GM21825 (cell line): Measurements from ENCODE around the gene MYO1H.
A peak's percentile ranks its signal among the peaks of the same experiment; 100 is the strongest.
"Not testable (repeated sequence)": the region's sequence is repeated elsewhere in the genome, so short reads cannot be mapped to it uniquely, and the experiment has no call there.

Experiments used
- ATAC-seq: cut with Tn5 transposase; IDR thresholded peaks from one replicate; pipeline ENCODE4 v1.9.1; 2021; ENCODE audit warnings: mild to moderate bottlenecking, moderate library complexity; ENCODE audit not compliant: unreplicated experiment

MYO1H gene

DNA sequence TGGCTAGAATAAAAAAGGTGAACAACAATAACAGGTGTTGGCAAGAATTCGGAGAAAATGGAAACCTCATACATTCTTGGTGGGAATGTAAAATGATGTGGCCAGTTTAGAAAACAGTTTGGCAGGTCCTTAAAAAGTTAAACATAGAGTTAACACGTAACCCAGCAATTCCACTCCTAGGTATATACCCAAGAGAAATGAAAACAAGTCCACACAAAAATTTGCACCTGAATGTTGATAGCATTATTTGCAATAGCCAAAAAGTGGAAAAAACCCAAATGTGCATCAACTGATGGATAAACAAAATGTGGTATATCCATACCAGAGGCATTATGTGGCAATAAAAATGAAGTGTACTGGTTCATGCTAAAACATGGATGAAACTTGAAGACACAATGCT, 2.3 kb upstream of the MYO1H start:
- no peak for ATAC-seq

DNA sequence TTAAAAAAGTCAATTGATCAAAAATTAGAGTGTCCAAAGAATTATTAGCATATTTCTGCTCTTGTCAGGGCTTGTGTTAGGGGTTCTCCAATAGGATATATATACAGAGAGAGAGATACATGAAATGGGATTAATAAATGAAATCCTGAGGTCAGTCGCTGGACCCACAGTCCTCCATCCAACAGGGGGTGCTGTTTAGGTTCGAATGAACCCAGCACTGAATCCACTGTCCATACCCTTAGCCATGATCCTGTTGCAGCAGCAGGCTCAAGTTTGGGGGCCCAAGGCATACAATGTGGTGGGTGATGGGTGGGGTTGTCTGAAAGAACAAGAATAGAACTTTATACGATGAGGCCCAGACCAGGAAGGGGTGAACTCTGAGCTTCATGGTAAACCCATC, 780 bp upstream of the MYO1H start:
- no peak for ATAC-seq

DNA sequence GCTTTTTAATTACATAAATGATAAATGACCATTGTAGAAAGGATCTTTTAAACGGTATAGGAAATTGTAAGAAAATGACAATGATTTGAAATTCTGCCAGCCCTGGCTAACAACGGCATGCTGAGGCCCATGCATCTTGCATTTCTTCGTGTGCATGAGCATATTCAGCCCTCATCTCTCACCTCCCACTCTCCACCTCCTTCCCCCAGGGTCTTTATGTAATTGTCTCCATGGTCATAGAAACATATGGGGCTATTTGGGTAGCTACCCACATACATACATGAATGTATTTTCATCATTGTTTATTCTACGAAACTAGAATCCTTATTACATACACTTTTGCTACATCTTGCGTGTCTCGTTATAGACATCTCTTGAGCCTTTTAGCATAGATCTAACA, 4.5 kb downstream of the MYO1H start:
- ATAC-seq, result no peak

DNA sequence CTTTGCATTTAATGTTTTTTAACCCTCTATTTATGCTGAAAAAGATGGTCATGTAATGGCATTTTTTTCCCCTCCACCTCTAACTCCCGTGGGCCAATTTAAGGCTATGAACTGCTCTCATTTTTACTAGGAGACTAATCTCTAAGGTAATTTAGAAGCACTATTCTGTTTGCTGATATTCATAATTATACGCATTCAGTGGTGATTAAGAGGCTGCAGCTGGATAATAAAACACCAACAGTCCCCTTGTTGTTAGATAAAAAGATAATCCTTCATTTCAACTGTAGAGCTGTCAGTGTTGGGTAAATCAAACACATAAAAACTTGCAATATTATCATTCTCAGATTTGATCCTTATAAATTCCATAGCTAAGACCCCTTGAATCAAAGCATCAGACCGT, 8.9 kb downstream of the MYO1H start:
- no peak for ATAC-seq

DNA sequence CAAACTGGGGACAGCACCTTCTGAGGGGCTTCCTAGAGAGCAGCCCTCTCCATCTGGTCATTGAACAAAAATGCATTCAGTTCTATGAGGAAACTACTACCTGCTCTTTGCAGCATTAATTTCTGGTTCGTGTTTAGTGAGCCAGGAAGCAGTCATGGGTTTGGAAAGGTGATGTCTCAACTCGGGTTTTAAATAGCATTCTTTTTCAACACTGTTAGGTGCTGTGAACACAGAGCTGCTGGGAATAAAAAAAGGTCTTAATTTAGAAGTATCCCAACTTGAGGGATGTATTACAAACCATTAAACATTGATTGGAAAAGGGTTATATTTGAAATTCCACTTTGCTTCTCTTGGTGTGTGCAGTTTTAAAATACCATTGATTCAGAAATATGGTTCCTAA, 9.3 kb downstream of the MYO1H start:
- ATAC-seq, result no peak

DNA sequence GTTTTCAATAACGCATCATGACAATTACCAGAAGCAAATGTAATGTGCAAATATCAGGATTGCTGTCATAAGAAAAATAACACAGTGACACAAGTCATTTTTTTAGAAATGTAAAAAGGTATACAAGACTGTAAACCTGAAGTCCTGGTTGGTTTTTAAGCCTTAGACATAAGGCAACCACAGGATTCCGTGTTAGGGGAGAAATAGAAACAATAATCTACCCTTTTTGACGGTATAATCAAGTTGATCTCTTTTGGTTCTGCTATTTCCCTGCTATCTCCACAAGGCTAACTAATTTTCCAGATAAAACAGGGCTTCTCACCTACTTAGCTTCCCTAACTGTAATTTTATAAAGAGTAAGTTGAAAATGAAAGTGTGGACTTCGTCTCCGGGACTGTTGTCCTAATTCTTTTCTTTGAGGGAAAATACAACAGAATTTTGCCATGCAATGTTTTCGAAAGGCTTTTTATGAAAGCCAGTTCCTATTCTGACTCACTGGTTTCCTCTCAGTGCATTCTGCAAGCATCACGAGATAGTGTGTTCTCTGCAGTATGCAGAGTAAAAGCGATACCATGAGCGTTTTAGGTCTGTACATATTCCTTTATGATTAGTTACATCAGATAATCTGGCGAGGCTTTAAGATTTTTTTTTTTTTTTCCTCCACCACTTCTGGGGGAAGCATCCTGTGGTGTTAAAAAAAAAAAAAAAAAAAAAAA, 10.6 kb downstream of the MYO1H start:
- ATAC-seq, result peak; percentile 79

DNA sequence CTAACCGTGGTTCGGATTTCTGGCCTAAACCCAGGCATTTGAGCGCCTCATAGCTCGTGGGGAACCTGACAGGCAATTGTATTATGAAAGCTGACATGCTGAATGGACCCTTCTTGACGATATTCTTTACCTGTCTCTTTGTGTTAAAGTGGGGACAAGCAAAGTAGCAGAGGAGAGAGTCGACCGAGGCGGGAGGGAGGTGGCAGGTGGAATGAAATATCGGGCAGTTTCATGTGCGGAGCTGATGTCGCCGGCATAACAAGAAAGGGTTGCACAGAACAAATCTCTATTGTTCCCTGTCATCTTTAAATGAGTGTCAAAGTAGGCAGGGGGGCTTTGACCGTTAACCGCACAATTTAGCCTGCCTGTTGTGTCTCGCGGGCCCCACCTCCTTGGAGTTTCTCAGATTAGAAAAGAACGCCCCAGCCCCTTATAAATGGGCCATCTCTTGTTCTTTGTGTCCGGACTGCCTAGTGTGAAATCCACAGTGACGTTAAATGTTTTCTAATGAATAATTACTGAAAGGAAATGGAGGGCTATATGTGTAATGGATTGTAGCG, 11.5 kb downstream of the MYO1H start:
- no peak for ATAC-seq

DNA sequence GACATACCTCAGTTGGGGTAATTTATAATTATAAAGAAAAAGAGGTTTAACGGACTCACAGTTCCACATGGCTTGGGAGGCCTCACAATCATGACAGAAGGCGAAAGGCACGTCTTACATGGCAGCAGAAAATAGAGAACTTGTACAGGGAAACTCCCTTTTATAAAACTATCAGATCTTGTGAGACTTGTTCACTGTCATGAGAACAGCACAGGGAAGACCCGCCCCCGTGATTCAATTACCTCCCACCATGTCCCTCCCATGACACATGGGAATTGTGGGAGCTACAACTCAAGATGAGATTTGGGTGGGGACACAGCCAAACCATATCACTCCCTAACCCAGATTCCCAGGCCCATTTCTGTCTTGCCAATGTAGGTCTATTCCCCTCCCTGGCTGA, 22.1 kb downstream of the MYO1H start:
- ATAC-seq, result no peak

DNA sequence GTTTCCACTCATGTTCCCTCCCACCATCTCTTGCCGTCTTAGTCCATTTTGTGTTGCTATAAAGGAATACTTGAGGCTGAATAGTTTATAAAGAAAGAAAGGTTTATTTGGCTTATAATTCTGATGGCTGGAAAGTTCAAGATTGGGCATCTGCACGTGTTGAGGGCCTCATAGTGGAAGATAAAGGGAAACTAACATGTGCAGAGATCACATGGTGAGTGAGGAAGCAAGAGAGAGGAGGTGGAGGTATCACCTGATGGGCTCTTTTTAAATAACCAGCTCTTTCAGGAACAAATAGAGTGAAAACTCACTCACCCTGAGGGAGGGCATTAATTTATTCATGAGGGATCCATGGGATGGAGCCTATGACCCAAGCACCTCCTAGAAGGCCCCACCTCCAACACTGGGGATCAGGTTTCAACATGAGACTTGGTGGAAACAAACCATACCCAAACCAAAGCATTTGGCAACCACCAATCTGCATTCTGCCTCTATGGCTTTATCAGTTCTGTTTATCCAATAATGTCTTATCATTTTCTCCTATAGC, 29.5 kb downstream of the MYO1H start:
- no peak for ATAC-seq

DNA sequence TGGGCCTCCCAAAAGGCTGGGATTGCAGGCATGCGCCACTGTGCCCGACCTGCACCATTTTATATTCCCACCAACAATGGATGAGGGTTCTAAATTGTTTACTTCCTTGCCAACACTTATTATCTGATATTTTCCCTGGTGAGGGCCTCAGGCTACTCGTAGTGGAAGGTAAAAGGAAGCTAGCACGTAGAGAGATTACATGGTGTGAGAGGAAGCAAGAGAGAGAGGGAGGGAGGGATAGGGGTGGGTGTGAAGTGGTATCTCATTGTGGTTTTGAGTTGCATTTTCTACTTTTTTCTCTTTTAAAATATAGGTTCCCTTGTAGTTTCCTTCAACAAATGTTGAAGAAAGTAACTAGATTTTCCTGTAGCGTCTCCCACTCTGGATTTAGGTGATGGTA, 30.9 kb downstream of the MYO1H start:
- no peak for ATAC-seq

DNA sequence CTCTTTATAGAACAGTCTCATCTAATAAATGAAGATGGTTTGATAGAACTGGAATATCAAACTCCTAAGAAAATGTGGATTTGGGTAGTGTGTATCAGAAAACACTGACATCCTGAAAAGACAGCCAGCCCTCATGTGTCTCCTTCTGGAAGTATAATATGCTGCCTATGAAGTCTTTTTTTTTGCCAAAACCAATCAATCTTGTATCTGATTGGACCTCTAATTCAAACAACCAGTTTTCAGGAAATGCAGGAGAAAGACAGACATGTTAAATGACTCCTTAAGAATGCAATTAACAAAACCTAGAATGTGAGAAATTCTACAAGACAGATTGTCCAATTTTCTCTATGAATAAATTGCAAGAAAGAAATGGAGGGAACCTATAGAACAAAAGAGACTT, 34.3 kb downstream of the MYO1H start:
- no peak for ATAC-seq

DNA sequence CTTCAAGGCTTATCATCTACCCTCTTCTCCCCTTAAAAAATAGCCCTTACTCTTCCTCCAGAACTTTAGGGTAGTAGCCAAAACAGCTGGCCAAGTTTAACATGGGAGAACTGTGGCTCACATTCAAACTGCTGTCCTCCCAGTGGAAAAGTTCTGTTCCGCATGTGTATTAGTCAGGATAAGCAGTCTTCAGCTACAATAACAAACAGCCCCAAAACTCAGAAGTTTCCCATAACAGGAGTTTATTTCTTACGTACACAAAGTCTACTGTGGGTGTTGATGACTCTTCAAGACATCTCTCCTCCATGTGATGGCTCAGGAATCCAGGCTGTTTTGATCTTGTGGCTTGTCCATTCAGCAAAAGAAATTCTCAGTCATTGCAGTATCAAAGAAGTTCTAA, 35.5 kb downstream of the MYO1H start:
- no peak for ATAC-seq

DNA sequence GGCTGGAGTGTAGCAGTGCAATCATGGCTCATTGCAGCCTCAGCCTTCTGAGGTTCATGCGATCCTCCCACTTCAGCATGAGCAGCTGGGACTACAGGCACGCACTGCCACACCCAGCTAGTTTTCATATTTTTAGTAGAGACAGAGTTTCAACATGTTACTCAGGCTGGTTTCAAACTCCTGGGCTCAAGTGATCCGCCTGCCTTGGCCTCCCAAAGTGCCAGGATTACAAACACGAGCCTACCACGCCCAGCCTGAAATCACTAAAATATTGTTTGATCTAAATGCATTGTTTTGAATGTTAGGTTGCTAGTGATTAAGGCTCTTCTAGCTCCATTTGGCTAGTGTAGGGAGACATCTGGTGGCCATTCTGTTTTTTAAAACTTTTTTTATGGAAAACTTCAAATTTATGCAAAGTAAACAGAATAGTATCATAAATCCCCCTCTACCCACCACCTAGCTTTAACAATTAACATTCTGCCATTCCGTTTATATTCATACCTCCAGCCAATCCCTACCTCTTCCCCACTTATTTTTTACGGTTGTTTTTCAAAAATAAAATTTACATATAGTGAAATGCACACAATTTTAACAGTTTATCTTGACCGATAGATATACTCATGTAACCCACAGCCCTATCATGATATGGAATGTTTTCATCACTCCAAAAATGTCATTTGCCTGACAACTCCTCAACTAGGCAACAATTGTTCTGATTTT, 37.8 kb downstream of the MYO1H start:
- ATAC-seq, result no peak

DNA sequence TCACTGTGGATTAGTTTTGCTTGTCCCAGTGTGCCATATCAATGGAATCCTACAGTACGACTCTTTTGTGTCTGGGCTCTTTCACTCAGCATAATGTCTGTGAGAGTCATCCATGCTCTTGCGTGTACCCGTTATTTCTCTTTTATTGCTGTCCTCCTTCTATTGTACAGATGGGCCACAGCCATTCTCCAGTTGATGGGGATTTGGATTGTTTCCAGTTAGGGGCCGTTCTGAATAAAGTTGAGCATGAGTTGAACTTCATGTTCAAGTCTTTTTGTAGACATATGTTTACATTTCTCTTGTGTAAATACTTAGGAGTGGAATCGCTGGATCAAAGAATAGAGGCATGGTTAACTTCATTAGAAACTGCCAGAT, 38.3 kb downstream of the MYO1H start:
- ATAC-seq, result no peak

DNA sequence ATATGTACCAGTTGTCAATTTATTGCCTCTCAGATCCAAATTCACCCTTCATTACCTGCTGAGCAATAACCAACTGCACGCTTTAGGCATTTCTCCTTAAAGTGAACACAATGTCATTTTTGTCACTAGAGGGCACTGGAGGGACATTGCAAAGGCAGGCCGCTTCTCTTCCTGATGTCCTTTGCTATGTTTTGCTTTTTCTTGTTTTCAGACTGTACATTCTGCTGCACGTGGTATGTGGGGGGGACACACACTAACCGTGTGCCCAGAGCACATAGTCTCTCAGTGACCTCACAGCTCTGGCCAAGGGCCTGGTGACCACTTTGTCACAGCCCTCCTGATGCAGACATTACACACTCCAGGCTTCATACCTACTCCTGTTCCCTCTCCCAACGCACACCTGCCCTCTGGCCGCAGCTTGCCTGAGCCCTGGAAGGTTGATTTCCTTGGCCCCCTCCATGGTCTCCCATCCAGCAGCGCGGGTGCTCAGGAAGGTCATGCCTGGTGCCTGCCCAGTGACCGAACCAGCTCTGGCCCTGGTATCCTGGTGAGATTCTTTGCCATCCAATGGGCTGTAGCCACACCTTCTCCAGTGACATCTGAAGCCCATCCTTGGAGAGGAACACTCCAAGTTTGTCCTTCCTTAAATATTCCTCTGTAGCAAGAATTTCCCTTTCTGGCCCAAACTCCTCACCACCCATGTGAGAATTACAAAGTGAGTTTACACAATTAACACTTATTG, 39.9 kb downstream of the MYO1H start:
- no peak for ATAC-seq

DNA sequence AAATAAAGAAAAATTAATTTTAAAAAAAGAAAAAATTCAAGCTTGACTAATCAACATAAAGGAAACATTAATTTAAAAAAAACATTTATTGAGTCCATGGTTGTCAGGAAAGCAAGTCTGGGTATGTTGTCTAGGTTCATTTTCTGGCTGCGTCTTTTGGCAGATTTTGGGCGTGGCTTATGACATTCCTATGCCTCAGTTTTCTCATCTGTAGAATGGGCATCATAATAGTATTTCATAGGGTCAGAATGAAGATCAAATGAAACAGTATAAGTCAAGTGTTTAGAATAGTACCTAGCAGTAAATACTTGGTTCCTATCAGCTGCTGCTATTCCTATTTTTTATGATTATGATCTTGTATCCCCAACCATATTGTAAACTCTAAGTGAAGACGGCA, 40.5 kb downstream of the MYO1H start:
- no peak for ATAC-seq

DNA sequence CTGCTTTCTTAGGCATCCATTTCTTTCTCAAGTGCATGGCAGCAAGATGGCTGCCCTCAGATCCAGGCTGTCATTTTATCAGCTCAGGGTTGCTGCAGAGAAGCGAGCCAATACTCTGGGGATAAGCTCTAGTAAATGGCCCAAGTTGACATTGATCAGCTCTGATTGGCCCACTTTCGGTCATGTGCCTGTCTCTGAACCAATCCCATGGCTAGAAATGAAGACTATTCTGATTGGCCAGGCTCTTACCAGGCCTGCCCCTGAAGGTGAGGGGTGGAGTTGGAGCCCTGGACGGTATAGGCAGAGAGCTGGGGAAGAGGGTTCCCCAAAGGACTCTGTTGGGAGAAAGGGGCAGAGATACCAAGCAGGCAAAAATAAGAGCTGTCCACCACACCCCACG, 41.4 kb downstream of the MYO1H start:
- no peak for ATAC-seq

DNA sequence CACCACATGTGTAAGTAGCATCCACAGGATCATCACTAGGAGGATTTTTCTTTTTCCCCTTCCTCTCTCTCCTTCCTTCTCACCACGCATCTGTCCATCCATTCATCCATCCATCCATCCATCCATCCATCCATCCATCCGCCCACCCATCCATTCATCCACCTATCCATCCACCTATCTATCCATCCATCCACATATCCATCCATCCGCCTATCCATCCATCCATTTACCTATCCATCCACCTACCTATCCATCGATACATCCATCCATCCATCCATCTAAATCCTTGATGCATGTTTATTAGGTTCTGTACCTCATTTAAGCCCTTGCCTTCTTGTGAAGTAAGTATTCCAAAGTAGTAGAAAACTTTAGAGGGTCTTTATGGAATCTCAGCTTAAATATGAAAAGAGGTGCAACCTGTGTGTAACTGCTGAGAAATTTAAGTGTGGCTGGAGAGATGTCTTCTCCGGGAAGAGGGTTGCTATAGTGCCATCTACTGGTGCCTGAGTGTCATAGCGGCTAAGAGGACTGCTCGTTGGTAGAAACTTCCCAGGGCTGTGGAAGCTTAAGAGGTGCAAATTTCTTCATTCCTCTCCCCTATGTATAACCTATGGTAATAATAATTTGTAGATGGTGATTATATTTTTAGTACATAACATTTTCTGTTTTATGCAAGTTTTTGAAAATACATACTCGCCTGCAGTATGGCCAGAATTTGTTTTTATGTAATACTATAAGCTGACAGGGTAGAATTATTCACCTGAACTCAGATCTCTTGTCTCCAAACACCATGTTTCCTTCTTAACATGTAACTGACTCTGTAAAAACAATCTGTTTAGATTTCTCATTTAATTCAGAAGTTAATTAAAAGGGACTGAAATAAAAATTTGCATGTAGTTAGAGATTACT, 46.0 kb downstream of the MYO1H start:
- ATAC-seq, result no peak

DNA sequence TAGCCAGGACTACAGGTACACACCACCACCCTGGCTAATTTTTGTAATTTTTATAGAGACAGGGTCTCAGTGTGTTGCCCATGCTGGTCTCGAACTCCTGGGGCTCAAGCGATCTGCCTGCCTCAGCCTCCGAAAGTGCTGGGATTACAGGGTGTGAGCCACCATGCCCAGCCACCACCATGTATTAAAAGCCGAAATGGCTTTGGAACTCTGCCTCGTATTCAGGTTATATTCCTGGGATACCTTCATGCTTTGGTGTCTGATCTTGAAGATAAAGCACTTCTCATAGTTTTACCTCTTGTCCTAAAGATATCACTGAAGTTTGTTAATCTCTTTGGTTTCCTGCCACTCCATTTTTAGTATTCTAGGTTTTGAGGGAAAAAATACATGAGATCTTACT, 47.2 kb downstream of the MYO1H start:
- no peak for ATAC-seq

DNA sequence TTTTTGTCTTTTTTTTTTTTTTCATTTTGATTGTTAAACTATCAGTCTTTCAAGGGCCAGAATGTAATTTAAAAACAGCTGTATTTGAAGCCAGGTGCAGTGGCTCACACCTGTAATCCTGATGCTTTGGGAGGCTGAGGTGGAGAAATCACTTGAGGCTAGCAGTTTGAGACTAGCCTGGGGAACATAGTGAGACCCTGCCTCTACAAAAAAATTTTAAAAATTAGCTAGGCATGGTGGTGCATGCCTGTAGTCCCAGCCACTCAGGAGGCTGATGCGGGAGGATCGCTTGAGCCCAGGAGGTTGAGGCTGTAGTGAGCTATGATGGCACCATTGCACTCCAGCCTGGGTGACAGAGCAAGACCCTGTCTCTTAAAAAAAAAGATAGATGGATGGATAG, 57.1 kb downstream of the MYO1H start:
- ATAC-seq, result not testable (repeated sequence)
